HepG2 (cell line): ENCODE measurements around the gene TBX21. TPM values are rescaled to one million over a fixed set of nuclear protein-coding genes. Genes with fewer than 3 reads are reported as not detected.

Source experiments
- CREB1 ChIP-seq, 2 experiments: fragments of 450-650 bp in 1 of 2; IDR thresholded peaks; 2 replicates each; pipeline ENCODE4 v1.6.1; 2016 to 2017; ENCODE audit warnings: control low read depth in 1 of 2, mild to moderate bottlenecking in 1 of 2, missing compliant biosample characterization in 1 of 2, missing genetic modification characterization in 1 of 2
- GFI1 ChIP-seq: sonication (generic); formaldehyde crosslinking; IDR thresholded peaks from 2 replicates; pipeline ENCODE4 v1.5.0; 2020; ENCODE audit warnings: missing genetic modification reagents, mild to moderate bottlenecking, borderline replicate concordance
- HMG20A ChIP-seq: IDR thresholded peaks from 2 replicates; pipeline ENCODE4 v1.6.1; 2016; ENCODE audit warnings: borderline replicate concordance
- HNRNPLL ChIP-seq: fragments of 200-400 bp; formaldehyde crosslinking; IDR thresholded peaks from 2 replicates; pipeline ENCODE4 v1.6.1; 2017; ENCODE audit warnings: mild to moderate bottlenecking, low read depth, low read length; ENCODE audit not compliant: poor library complexity, severe bottlenecking
- KLF12 ChIP-seq: sonication (generic); formaldehyde crosslinking; IDR thresholded peaks from 2 replicates; pipeline ENCODE4 v1.4.0; 2020; ENCODE audit warnings: missing genetic modification reagents, borderline replicate concordance
- MTF1 ChIP-seq: sonication (generic); formaldehyde crosslinking; IDR thresholded peaks from 2 replicates; pipeline ENCODE4 v1.5.0; 2020; ENCODE audit warnings: missing genetic modification reagents
- NR2C2 ChIP-seq: sonication (generic); formaldehyde crosslinking; IDR thresholded peaks from 2 replicates; pipeline ENCODE4 v1.4.0; 2020; ENCODE audit warnings: missing genetic modification reagents, mild to moderate bottlenecking, moderate library complexity, borderline replicate concordance
- PCBP1 ChIP-seq: fragments of 200-400 bp; formaldehyde crosslinking; IDR thresholded peaks from 2 replicates; pipeline ENCODE4 v1.6.1; 2017; ENCODE audit warnings: mild to moderate bottlenecking, low read depth, low read length, borderline replicate concordance
- TARDBP ChIP-seq: sonication (generic); formaldehyde crosslinking; IDR thresholded peaks from 2 replicates; pipeline ENCODE4 v1.8.0; 2022; ENCODE audit warnings: mild to moderate bottlenecking, missing genetic modification reagents
- XRCC5 ChIP-seq: fragments of 200-400 bp; formaldehyde crosslinking; optimal IDR thresholded peaks from 2 replicates; pipeline ENCODE3; 2017; ENCODE audit warnings: mild to moderate bottlenecking, low read length
- ZMYM4 ChIP-seq: sonication (generic); formaldehyde crosslinking; IDR thresholded peaks from 2 replicates; pipeline ENCODE4 v1.8.1; 2023; ENCODE audit warnings: mild to moderate bottlenecking, missing genetic modification reagents
- ZNF10 ChIP-seq: sonication (generic); formaldehyde crosslinking; IDR thresholded peaks from 2 replicates; pipeline ENCODE4 v1.4.0; 2020; ENCODE audit warnings: mild to moderate bottlenecking, low read depth, missing genetic modification reagents, borderline replicate concordance
- ZNF207 ChIP-seq: fragments of 450-650 bp; IDR thresholded peaks from 2 replicates; pipeline ENCODE4 v1.6.1; 2016; ENCODE audit warnings: antibody characterized with exemption, borderline replicate concordance
- ZNF773 ChIP-seq: sonication (generic); formaldehyde crosslinking; IDR thresholded peaks from 2 replicates; pipeline ENCODE4 v1.4.0; 2020; ENCODE audit warnings: missing genetic modification reagents, borderline replicate concordance
- ZNF781 ChIP-seq: sonication (generic); formaldehyde crosslinking; IDR thresholded peaks from 2 replicates; pipeline ENCODE4 v1.5.1; 2020; ENCODE audit warnings: borderline replicate concordance, mild to moderate bottlenecking, missing genetic modification reagents; ENCODE audit errors: not compliant biosample characterization
- ZNF782 ChIP-seq: sonication (generic); formaldehyde crosslinking; IDR thresholded peaks from 2 replicates; pipeline ENCODE4 v1.4.0; 2020; ENCODE audit warnings: missing genetic modification reagents, mild to moderate bottlenecking, borderline replicate concordance
- polyA plus RNA-seq, 8 experiments: library from polyadenylated mRNA; depleted of rRNA in 3 of 8; stranded (reverse) in 7 of 8; unstranded in 1 of 8; fragments of >200 nt; fragmentation: Illumina TruSeq in 4 of 8; extraction: Trizol in 4 of 8; gene quantifications; 2 replicates each; pipeline versions ENCODE4 v1.2.1 to v1.2.3, GENCODE V29; 2011 to 2016; ENCODE audit warnings: low read depth in 4 of 8, missing spikeins in 1 of 8, mixed read lengths in 1 of 8; ENCODE audit not compliant: insufficient read depth in 1 of 8
- total RNA-seq, 5 experiments: library from RNA; depleted of rRNA; stranded (reverse); fragments of >200 nt; fragmentation: Illumina TruSeq; extraction: Trizol; gene quantifications; 2 replicates each; pipeline ENCODE4 v1.2.3, GENCODE V29; 2016; ENCODE audit warnings: low read depth in 1 of 5
- TF ChIP-seq, protein P1 (sequence below): sonication (generic); formaldehyde crosslinking; IDR thresholded peaks from 2 replicates; pipeline ENCODE4 v1.5.1; 2020; ENCODE audit warnings: missing genetic modification reagents, mild to moderate bottlenecking, borderline replicate concordance
- TF ChIP-seq, protein P2 (sequence below): sonication (generic); formaldehyde crosslinking; IDR thresholded peaks from 2 replicates; pipeline ENCODE4 v1.4.0; 2020; ENCODE audit warnings: mild to moderate bottlenecking, missing genetic modification reagents
- TF ChIP-seq, protein P3 (sequence below): sonication (generic); formaldehyde crosslinking; IDR thresholded peaks from 2 replicates; pipeline ENCODE4 v1.8.0; 2022; ENCODE audit warnings: mild to moderate bottlenecking, missing genetic modification reagents, moderate library complexity
- TF ChIP-seq, protein P4 (sequence below): sonication (generic); formaldehyde crosslinking; IDR thresholded peaks from 2 replicates; pipeline ENCODE4 v1.5.0; 2020; ENCODE audit warnings: missing genetic modification reagents

Gene TBX21
- total and polyA plus RNA-seq, 2 of the 13 experiments (the other 11 are each of a cell fraction or from before 2014, with no cell fraction given) = not detected

DNA sequence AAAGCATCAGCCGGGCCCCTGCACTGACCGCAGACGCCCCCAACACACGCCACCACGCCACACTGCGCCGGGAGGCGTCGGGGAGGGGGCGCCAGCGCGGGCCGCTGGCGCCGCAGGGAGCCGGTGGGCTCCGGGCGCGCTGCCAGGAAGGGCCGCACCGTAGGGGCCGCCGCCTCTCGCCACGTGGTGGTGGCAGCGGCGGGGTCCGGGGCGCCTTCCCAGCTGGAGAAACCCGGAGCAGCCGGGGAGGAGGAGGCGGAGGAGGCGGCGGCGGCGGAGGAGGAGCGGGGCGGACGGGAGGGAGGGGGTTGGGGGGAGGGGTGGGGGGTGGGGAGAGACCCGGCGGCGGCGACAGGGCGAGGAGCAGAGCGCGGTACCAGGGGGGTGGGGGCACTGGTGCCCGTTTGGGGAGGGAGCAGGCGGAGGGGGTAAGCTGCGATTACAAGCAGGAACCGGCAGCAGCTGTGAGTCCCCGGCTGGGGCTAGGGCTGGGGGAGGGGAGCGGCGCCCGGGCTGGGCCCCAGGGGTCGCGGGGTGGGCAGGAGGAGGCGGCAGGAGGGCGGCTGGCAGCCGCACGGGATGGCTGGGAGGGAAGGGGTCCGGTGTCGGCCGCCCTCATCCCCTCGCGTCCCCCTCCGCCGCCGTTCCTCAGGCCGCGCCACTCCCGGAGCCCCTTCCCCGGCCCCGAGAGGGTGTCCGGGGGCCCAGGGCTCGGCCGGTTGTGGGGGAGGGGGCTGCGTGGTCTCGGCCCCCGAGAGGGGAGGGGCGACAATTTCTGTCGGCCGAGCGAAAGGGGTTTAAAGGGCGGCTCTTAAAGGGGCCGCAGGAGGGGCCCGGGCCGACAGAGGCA is 39.1 kb upstream of the TBX21 start, which contains the start of gene TBKBP1 (continued):
- TF ChIP-seq, protein P1, sequence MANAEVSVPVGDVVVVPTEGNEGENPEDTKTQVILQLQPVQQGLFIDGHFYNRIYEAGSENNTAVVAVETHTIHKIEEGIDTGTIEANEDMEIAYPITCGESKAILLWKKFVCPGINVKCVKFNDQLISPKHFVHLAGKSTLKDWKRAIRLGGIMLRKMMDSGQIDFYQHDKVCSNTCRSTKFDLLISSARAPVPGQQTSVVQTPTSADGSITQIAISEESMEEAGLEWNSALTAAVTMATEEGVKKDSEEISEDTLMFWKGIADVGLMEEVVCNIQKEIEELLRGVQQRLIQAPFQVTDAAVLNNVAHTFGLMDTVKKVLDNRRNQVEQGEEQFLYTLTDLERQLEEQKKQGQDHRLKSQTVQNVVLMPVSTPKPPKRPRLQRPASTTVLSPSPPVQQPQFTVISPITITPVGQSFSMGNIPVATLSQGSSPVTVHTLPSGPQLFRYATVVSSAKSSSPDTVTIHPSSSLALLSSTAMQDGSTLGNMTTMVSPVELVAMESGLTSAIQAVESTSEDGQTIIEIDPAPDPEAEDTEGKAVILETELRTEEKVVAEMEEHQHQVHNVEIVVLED (CRISPR knock-in tag) = 0 out of 2 replicates have a peak, but pooled peaks have one; percentile 28
- TF ChIP-seq MTF1 (no peak), ZNF773 (CRISPR knock-in tag) (no peak), TARDBP (no peak), ZNF781 (CRISPR knock-in tag) (no peak), CREB1 (IDR thresholded peaks at IDR 0.05) (no peak), CREB1 (CRISPR knock-in tag; IDR thresholded peaks at IDR 0.05) (no peak), ZNF782 (CRISPR knock-in tag) (0 out of 2 replicates have a peak, but pooled peaks have one; percentile 13), HMG20A (CRISPR knock-in tag) (no peak), ZNF207 (no peak), XRCC5 (peak; percentile 23), ZMYM4 (CRISPR knock-in tag) (peak; percentile 28; the same call in 1 of the 2 replicates), HNRNPLL (no peak), KLF12 (CRISPR knock-in tag) (no peak), NR2C2 (CRISPR knock-in tag) (no peak), PCBP1 (no peak), ZNF10 (no peak), GFI1 (CRISPR knock-in tag) (no peak)
- TF ChIP-seq, protein P2, sequence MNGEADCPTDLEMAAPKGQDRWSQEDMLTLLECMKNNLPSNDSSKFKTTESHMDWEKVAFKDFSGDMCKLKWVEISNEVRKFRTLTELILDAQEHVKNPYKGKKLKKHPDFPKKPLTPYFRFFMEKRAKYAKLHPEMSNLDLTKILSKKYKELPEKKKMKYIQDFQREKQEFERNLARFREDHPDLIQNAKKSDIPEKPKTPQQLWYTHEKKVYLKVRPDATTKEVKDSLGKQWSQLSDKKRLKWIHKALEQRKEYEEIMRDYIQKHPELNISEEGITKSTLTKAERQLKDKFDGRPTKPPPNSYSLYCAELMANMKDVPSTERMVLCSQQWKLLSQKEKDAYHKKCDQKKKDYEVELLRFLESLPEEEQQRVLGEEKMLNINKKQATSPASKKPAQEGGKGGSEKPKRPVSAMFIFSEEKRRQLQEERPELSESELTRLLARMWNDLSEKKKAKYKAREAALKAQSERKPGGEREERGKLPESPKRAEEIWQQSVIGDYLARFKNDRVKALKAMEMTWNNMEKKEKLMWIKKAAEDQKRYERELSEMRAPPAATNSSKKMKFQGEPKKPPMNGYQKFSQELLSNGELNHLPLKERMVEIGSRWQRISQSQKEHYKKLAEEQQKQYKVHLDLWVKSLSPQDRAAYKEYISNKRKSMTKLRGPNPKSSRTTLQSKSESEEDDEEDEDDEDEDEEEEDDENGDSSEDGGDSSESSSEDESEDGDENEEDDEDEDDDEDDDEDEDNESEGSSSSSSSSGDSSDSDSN (CRISPR knock-in tag) = peak; percentile 45; the same call in 1 of the 2 replicates
- TF ChIP-seq, protein P3, sequence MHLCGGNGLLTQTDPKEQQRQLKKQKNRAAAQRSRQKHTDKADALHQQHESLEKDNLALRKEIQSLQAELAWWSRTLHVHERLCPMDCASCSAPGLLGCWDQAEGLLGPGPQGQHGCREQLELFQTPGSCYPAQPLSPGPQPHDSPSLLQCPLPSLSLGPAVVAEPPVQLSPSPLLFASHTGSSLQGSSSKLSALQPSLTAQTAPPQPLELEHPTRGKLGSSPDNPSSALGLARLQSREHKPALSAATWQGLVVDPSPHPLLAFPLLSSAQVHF = no peak
- TF ChIP-seq, protein P4, sequence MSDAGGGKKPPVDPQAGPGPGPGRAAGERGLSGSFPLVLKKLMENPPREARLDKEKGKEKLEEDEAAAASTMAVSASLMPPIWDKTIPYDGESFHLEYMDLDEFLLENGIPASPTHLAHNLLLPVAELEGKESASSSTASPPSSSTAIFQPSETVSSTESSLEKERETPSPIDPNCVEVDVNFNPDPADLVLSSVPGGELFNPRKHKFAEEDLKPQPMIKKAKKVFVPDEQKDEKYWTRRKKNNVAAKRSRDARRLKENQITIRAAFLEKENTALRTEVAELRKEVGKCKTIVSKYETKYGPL (CRISPR knock-in tag) = no peak
